Left lung (tissue), 10 donors: ENCODE results near the gene HSD11B2. TPM values are rescaled to one million over a fixed set of nuclear protein-coding genes. Genes with fewer than 3 reads are reported as not detected.

ENCODE experiments used
- ATAC-seq: fragments of 200-7000 bp; cut with Tn5 transposase; one replicate; pipeline ENCODE4 v1.9.1; 2020; ENCODE audit warnings: moderate library complexity
- DNase-seq, 4 donors: peaks; one replicate each; pipeline ENCODE4 v3.0.0-alpha.2; 2013 to 2020
- H3K27ac ChIP-seq, 2 donors: fragments of 200-600 bp; sonication (generic) in 1 of 2; one replicate each; pipeline versions ENCODE4 v1.5.0 to v1.8.0; 2020 to 2021
- H3K27me3 ChIP-seq, 2 donors: fragments of 200-600 bp; sonication (generic) in 1 of 2; one replicate each; pipeline versions ENCODE4 v1.5.0 to v1.8.0; 2020 to 2021
- H3K36me3 ChIP-seq, 2 donors: fragments of 200-600 bp; sonication (generic) in 1 of 2; one replicate each; pipeline versions ENCODE4 v1.5.0 to v1.8.0; 2020 to 2021
- H3K4me1 ChIP-seq, 2 donors: fragments of 200-600 bp; one replicate each; pipeline ENCODE4 v1.8.0; 2021
- H3K4me3 ChIP-seq, 2 donors: fragments of 200-600 bp; sonication (generic) in 1 of 2; one replicate each; pipeline versions ENCODE4 v1.5.0 to v1.8.0; 2020 to 2021; ENCODE audit warnings: mild to moderate bottlenecking in 1 of 2
- H3K9me3 ChIP-seq, 2 donors: fragments of 200-600 bp; sonication (generic) in 1 of 2; one replicate each; pipeline versions ENCODE4 v1.5.0 to v1.8.0; 2020 to 2021
- intact Hi-C, 2 donors: fragments of 100-400 bp; cut with DNase I; formaldehyde crosslinking; loops; one replicate each; pipeline versions ENCODE4 v1.11.2 to v1.14.2; 2022
- polyA plus RNA-seq, 6 donors: library from polyadenylated mRNA; unstranded; fragments of 120-200 nt; gene quantifications; one replicate each; pipeline ENCODE4 v1.2.1, GENCODE V29; 2013; ENCODE audit not compliant: insufficient read length in 6 of 6
- total RNA-seq, 2 donors: library from RNA; stranded (reverse); fragmentation: NEBNext Ultra II Directional; extraction: Animal tissue kit (Norgen Biotek cat#: 25700); gene quantifications; one replicate each; pipeline ENCODE4 v1.2.1, GENCODE V29; 2021
- TF ChIP-seq, protein P1 (sequence below), 2 donors: fragments of 200-600 bp; sonication (generic) in 1 of 2; IDR thresholded peaks; one replicate each; pipeline versions ENCODE4 v1.5.0 to v1.8.0; 2021; ENCODE audit warnings: antibody characterized with exemption in 2 of 2
- donor health status: DM: no; HTN: yes; CAD: no.
- donor health status: DM: no; HTN: no; CAD: no.

The HSD11B2 gene
- total and polyA plus RNA-seq, 8 donors = 2.5 to 81.1 (median 54.7) TPM

DNA sequence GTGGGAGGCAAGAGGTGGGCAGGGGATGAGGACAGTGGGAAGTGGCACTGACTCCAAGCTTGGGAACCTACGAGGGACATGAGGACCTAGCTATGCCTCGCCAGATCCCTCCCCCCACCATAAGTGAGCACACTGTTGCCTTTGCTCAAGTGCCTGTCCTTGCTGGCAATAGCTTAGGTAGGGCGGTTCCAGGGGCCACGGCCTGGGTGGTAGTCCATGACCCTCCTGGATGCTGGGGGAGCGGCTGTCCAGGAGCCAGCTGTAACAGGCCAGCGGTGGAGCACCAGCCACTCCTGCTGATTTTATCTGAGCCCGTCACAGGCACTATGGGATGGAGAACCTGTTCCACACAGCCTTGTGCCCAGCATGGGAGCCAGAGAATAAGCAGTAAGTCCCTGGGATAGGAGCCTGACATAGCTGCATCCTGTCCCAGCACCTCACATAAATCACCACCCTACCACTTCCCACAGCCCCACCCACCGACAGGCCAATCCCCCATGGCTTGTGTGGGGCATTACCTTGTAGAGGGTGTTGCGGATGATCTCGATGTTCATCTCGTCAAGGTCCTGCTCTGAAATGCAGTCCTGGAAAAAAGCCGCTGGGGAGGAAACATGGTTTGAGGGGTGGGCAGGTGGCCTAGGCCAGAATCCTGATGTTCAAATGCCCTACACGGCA lies 11.8 kb downstream of the HSD11B2 start:
- no peak for DNase-seq
- peaks cover 20 to 50% of the 10 kb centered on the region in 2 donors for H3K4me1 ChIP-seq
- H3K9me3 ChIP-seq = no peaks in the 10 kb centered on the region
- H3K36me3 ChIP-seq = peaks cover 0 to 98% of the 10 kb centered on the region in 2 donors
- TF ChIP-seq, protein P1, sequence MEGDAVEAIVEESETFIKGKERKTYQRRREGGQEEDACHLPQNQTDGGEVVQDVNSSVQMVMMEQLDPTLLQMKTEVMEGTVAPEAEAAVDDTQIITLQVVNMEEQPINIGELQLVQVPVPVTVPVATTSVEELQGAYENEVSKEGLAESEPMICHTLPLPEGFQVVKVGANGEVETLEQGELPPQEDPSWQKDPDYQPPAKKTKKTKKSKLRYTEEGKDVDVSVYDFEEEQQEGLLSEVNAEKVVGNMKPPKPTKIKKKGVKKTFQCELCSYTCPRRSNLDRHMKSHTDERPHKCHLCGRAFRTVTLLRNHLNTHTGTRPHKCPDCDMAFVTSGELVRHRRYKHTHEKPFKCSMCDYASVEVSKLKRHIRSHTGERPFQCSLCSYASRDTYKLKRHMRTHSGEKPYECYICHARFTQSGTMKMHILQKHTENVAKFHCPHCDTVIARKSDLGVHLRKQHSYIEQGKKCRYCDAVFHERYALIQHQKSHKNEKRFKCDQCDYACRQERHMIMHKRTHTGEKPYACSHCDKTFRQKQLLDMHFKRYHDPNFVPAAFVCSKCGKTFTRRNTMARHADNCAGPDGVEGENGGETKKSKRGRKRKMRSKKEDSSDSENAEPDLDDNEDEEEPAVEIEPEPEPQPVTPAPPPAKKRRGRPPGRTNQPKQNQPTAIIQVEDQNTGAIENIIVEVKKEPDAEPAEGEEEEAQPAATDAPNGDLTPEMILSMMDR (IDR thresholded peaks at IDR 0.05) = no peak
- intact Hi-C loops = no loop called here
- no peak overlapping the region for H3K27ac ChIP-seq
- H3K27me3 ChIP-seq = no peaks in the 10 kb centered on the region
- ATAC-seq = no peak
- H3K4me3 ChIP-seq = no peak overlapping the region

DNA sequence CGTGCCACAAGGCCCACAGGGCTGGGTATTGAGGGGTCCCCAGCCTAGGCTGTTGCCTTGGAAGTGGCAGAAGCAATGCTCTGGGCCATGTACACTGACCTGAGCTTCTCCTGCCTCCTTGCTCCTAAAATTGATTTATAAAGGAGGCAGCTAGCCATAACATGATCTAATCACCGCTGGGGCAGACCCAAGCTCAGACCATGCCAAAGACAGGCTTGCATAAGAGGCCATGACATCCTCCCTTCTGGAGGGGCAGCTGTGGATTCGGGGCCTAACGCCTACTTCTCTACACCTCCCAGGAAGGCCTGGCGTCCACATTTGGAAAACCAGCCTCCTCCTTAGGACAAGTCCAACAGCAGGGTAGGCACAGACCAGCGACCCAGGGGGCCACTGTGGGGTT lies 12.3 kb downstream of the HSD11B2 start:
- DNase-seq (no peak), ATAC-seq (no peak)
- Histone ChIP-seq H3K4me1 (peaks cover 24 to 52% of the 10 kb centered on the region in 2 donors), H3K36me3 (peaks cover 0 to 98% of the 10 kb centered on the region in 2 donors), H3K9me3 (no peaks in the 10 kb centered on the region), H3K4me3 (no peak overlapping the region), H3K27me3 (no peaks in the 10 kb centered on the region), H3K27ac (no peak overlapping the region)
- TF ChIP-seq, protein P1 (IDR thresholded peaks at IDR 0.05) = no peak
- intact Hi-C loops = no loop called here

DNA sequence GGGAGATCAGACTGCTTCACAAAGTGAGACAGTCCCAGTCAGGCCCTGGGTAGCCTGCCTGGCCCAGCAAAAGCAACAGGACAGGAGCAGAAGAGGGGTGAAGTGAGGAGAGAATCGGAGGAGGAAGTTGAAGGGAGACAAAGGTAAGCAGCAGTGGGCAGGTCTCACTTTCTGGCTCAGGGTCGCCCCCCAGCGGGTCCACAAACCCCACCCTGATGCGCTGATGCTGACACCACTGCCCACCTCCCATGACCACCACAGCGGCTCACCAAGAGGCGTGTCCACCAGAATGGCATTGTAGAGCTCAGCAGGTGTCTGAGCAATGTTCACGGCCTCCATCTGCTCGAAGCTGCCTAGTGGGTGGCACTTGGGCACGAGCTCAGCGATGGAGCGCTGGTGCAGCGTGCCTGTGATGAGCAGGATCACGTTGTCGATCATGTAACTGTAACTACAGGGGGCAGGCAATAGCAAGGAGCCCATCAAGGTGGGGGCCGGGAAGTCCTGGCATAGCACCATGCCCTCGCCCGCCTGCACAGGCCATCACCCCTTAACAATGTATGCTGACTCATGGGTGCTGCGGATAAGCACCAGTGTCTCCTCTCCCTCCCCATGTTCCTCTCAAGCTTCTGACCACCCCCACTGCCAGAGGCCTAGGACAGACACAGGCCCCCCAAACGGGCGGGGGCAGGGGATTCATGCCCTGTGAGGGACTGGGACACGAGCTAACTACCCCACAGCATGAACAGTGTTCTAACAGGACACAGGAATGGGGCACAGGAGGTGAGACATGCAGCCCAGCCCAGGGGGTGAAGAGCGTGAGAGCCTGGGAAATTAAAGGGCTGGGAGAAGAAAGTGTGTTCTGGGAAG lies 13.6 kb downstream of the HSD11B2 start:
- Histone ChIP-seq H3K36me3 (peaks cover 0 to 98% of the 10 kb centered on the region in 2 donors), H3K9me3 (no peaks in the 10 kb centered on the region), H3K27me3 (no peaks in the 10 kb centered on the region), H3K4me3 (no peak overlapping the region), H3K4me1 (peaks cover 27 to 57% of the 10 kb centered on the region in 2 donors), H3K27ac (no peak overlapping the region)
- TF ChIP-seq, protein P1 (IDR thresholded peaks at IDR 0.05) = no peak
- ATAC-seq (no peak), DNase-seq (no peak)
- intact Hi-C loops = no loop called here

DNA sequence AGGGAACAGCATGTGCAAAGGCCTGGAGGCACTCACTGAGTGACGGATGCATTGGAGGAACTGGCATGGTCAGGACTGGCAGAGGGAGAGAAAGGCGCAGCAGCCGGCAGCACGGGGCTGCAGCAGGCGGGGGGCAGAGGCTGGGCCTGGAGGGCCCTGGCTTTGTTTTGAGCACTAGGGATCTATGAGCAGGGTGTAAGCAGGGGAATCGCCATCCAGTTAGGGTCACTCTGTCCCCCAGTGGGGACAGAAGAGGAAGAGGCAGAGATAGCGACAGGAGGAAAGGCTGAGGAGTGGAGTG lies 14.2 kb downstream of the HSD11B2 start:
- intact Hi-C loops = no loop called here
- H3K4me1 ChIP-seq = peaks cover 32 to 63% of the 10 kb centered on the region in 2 donors
- H3K36me3 ChIP-seq = peaks cover 0 to 97% of the 10 kb centered on the region in 2 donors
- no peak for DNase-seq
- TF ChIP-seq, protein P1 (IDR thresholded peaks at IDR 0.05) = no peak
- no peaks in the 10 kb centered on the region for H3K27me3 ChIP-seq
- no peak overlapping the region for H3K27ac ChIP-seq
- ATAC-seq = no peak
- no peak overlapping the region for H3K4me3 ChIP-seq
- no peaks in the 10 kb centered on the region for H3K9me3 ChIP-seq

DNA sequence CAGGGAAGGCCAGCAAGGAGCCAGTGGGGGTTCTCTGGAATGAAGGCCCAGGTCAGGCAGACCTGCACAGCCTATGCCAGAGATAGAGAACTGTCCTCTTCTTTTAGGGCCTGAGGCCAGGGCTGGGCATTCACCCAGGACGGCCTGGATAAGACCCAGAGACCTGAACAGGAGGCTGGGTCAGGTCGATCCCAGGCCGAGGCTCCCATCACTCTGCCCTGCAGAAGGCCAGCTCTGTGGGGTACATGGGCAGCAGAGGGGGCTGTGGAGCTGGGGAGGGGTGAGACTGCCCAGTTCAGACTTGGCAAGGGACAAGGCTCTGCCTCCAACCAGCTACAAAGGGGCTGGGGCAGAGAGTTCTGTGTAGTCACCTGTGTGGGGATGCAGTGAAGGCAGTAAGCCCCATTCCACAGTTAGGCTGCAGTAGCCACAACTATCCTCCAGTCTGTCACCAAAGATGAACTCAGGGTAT lies 14.6 kb downstream of the HSD11B2 start:
- no peak overlapping the region for H3K27ac ChIP-seq

More for the DNA sequence above, 14.6 kb downstream of the HSD11B2 start:
- TF ChIP-seq, protein P1 (IDR thresholded peaks at IDR 0.05) = no peak
- intact Hi-C loops = no loop called here
- H3K4me3 ChIP-seq = no peak overlapping the region
- H3K36me3 ChIP-seq = peaks cover 0 to 97% of the 10 kb centered on the region in 2 donors
- no peaks in the 10 kb centered on the region for H3K9me3 ChIP-seq
- DNase-seq (no peak), ATAC-seq (no peak)
- no peaks in the 10 kb centered on the region for H3K27me3 ChIP-seq
- H3K4me1 ChIP-seq = peaks cover 34 to 67% of the 10 kb centered on the region in 2 donors
